Left lobe of liver (tissue), 2 donors: Measurements from ENCODE around the gene BCAS3. TPM values are rescaled to one million over a fixed set of nuclear protein-coding genes. Genes with fewer than 3 reads are reported as not detected.

ENCODE experiments used
- ATAC-seq: fragments of 200-7000 bp; cut with Tn5 transposase; one replicate; pipeline ENCODE4 v1.9.1; 2020; ENCODE audit warnings: mild to moderate bottlenecking, moderate library complexity
- DNase-seq: peaks from one replicate; pipeline ENCODE4 v3.0.0-alpha.2; 2020; ENCODE audit warnings: low spot score
- total RNA-seq: library from RNA; stranded (reverse); gene quantifications from one replicate; pipeline ENCODE4 v1.2.1, GENCODE V29; 2021
- donor health status: DM: no; HTN: no; CAD: no; lungs with moderate emphysema.
- donor health status: DM: no; HTN: yes; CAD: no.

The BCAS3 gene
- total RNA-seq, 1 donor from 2014 or later: 20.9 TPM

GRCh38 chr17:61265397-61265796 lies 587.7 kb downstream of the BCAS3 start:
- DNase-seq (no peak), ATAC-seq (peak; percentile 44)

- ATAC-seq: no peak
Observed at GRCh38 chr17:61267847-61268246, 590.2 kb downstream of the BCAS3 start.

GRCh38 chr17:61275395-61275794 lies 597.7 kb downstream of the BCAS3 start:
- ATAC-seq (no peak), DNase-seq (no peak)

More at GRCh38 chr17:61267847-61268246, 590.2 kb downstream of the BCAS3 start:
- DNase-seq: no peak

GRCh38 chr17:61276806-61277205 lies 599.2 kb downstream of the BCAS3 start:
- no peak for ATAC-seq

GRCh38 chr17:61279476-61280145 lies 602.0 kb downstream of the BCAS3 start:
- ATAC-seq (no peak), DNase-seq (no peak)

More at GRCh38 chr17:61276806-61277205, 599.2 kb downstream of the BCAS3 start:
- DNase-seq: no peak

- ATAC-seq (no peak), DNase-seq (no peak)
Observed at GRCh38 chr17:61280338-61280737, 602.7 kb downstream of the BCAS3 start.

GRCh38 chr17:61280851-61281250 lies 603.2 kb downstream of the BCAS3 start:
- ATAC-seq: no peak
- no peak for DNase-seq

- ATAC-seq (no peak), DNase-seq (no peak)
Observed at GRCh38 chr17:61282377-61282776, 604.7 kb downstream of the BCAS3 start.

GRCh38 chr17:61283043-61283442 lies 605.4 kb downstream of the BCAS3 start:
- DNase-seq (no peak), ATAC-seq (no peak)

GRCh38 chr17:61284174-61284573 lies 606.5 kb downstream of the BCAS3 start:
- DNase-seq (no peak), ATAC-seq (no peak)

GRCh38 chr17:61284746-61285145 lies 607.1 kb downstream of the BCAS3 start:
- no peak for ATAC-seq
- no peak for DNase-seq

- DNase-seq (no peak), ATAC-seq (no peak)
Observed at GRCh38 chr17:61285526-61286320, 608.1 kb downstream of the BCAS3 start.

- DNase-seq (no peak), ATAC-seq (no peak)
Observed at GRCh38 chr17:61286449-61286848, 608.8 kb downstream of the BCAS3 start.

- no peak for ATAC-seq
- DNase-seq: no peak
Observed at GRCh38 chr17:61289408-61290385, 612.0 kb downstream of the BCAS3 start.

- no peak for ATAC-seq
- DNase-seq: no peak
Observed at GRCh38 chr17:61291451-61292285, 614.0 kb downstream of the BCAS3 start.

GRCh38 chr17:61294286-61294685 lies 616.6 kb downstream of the BCAS3 start:
- ATAC-seq: no peak
- DNase-seq: no peak

- ATAC-seq (no peak), DNase-seq (no peak)
Observed at GRCh38 chr17:61294777-61295176, 617.1 kb downstream of the BCAS3 start.

GRCh38 chr17:61296058-61296457 lies 618.4 kb downstream of the BCAS3 start:
- no peak for ATAC-seq
- no peak for DNase-seq

- DNase-seq: no peak
- ATAC-seq: no peak
Observed at GRCh38 chr17:61299517-61300513, 622.2 kb downstream of the BCAS3 start.
